Fibroblast of lung (primary cell): ENCODE measurements around the gene HABP2. TPM values are rescaled to one million over a fixed set of nuclear protein-coding genes. Genes with fewer than 3 reads are reported as not detected.

Source experiments
- DNase-seq, 2 donors: peaks; one replicate each; pipeline versions ENCODE4 v3.0.0 to v3.0.0-alpha.2; 2010; ENCODE audit warnings: low read depth in 2 of 2
- H2AFZ ChIP-seq: 2 replicates; pipeline ENCODE4 v1.5.1; 2012; ENCODE audit warnings: low read length, control low read depth, inconsistent platforms
- H3K27ac ChIP-seq: 2 replicates; pipeline ENCODE4 v1.5.1; 2011; ENCODE audit warnings: low read length, control low read depth; ENCODE audit not compliant: insufficient read depth
- H3K27me3 ChIP-seq: 2 replicates; pipeline ENCODE4 v1.5.1; 2011; ENCODE audit warnings: mild to moderate bottlenecking, low read length; ENCODE audit not compliant: control insufficient read depth, insufficient read depth
- H3K36me3 ChIP-seq: 2 replicates; pipeline ENCODE4 v1.5.1; 2011; ENCODE audit warnings: low read length; ENCODE audit not compliant: control insufficient read depth, insufficient read depth
- H3K4me1 ChIP-seq: 2 replicates; pipeline ENCODE4 v1.5.1; 2011; ENCODE audit warnings: low read length; ENCODE audit not compliant: control insufficient read depth, insufficient read depth; ENCODE audit errors: extremely low read depth
- H3K4me2 ChIP-seq: 2 replicates; pipeline ENCODE4 v1.5.1; 2011; ENCODE audit warnings: low read length, control low read depth; ENCODE audit not compliant: insufficient read depth; ENCODE audit errors: extremely low read depth
- H3K4me3 ChIP-seq, 4 experiments: fragments of 200-600 bp in 1 of 4; sonication (generic) in 1 of 4; replicated peaks in 1 of 4; 2 replicates each; pipeline ENCODE4 v1.5.1; 2011 to 2016; ENCODE audit warnings: low read length in 4 of 4, low read depth in 3 of 4, mild to moderate bottlenecking in 3 of 4, control low read depth in 2 of 4, inconsistent platforms in 1 of 4, mixed read lengths in 1 of 4; ENCODE audit not compliant: insufficient read depth in 1 of 4; ENCODE audit errors: control extremely low read depth in 1 of 4
- H3K79me2 ChIP-seq: 2 replicates; pipeline ENCODE4 v1.5.1; 2012; ENCODE audit warnings: mild to moderate bottlenecking, low read length, inconsistent platforms; ENCODE audit not compliant: control insufficient read depth, insufficient read depth
- H3K9ac ChIP-seq: 2 replicates; pipeline ENCODE4 v1.5.1; 2011; ENCODE audit warnings: mild to moderate bottlenecking, low read length, control low read depth; ENCODE audit not compliant: insufficient read depth
- H3K9me3 ChIP-seq: 2 replicates; pipeline ENCODE4 v1.5.1; 2012; ENCODE audit warnings: low read depth, low read length; ENCODE audit not compliant: control insufficient read depth, insufficient read depth
- H4K20me1 ChIP-seq: 2 replicates; pipeline ENCODE4 v1.5.1; 2011; ENCODE audit warnings: low read length; ENCODE audit not compliant: control insufficient read depth, insufficient read depth; ENCODE audit errors: extremely low read depth
- CTCF ChIP-seq, 2 donors: IDR thresholded peaks in 1 of 2; conservative IDR thresholded peaks in 1 of 2; 1 replicate in 1 of 2; 2 replicates in 1 of 2; pipeline ENCODE4 v1.5.1; 2011 to 2012; ENCODE audit warnings: low read length in 2 of 2, control low read depth in 1 of 2, inconsistent platforms in 1 of 2, low read depth in 1 of 2, mild to moderate bottlenecking in 1 of 2
- EZH2 ChIP-seq: IDR thresholded peaks from 2 replicates; pipeline ENCODE4 v1.5.1; 2012; ENCODE audit warnings: low read length, control low read depth, mild to moderate bottlenecking; ENCODE audit errors: missing control alignments
- polyA plus RNA-seq, 2 donors: library from polyadenylated mRNA; depleted of rRNA in 1 of 2; stranded (reverse) in 1 of 2; unstranded in 1 of 2; fragments of >200 nt; gene quantifications; 2 replicates each; pipeline ENCODE4 v1.2.1, GENCODE V29; 2011 to 2012; ENCODE audit warnings: missing spikeins in 1 of 2
- total RNA-seq: library from RNA; depleted of rRNA; stranded (reverse); fragments of >200 nt; gene quantifications from 2 replicates; pipeline ENCODE4 v1.2.1, GENCODE V29; 2014

HABP2 gene
- total and polyA plus RNA-seq, 2 donors (not counting 1 experiment from before 2014, with no cell fraction given): not detected

DNA sequence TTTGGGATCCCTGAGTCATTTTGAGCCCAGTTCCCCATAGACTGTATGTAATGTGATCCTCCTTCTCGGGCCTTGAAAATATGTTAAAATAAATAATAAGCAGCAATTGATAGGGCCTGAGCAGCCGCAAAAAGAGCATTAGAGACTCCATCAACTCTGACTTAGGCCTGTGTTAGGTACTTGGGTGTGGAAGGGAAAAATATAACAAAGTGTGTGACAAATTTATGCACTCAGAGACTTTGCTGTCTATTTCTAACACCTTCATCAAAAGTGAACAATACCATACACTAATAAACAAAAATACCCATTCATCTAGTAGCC is 31.4 kb upstream of the HABP2 start:
- no peak overlapping the region for H3K4me3 ChIP-seq
- no peaks in the 10 kb centered on the region for H3K4me1 ChIP-seq
- H3K9me3 ChIP-seq: no peaks in the 10 kb centered on the region
- no peaks in the 10 kb centered on the region for H3K36me3 ChIP-seq
- no peaks in the 10 kb centered on the region for H3K79me2 ChIP-seq
- no peak for DNase-seq
- no peak for TF ChIP-seq EZH2
- no peak overlapping the region for H3K27ac ChIP-seq
- no peaks in the 10 kb centered on the region for H4K20me1 ChIP-seq
- H2AFZ ChIP-seq: no peak overlapping the region
- H3K4me2 ChIP-seq: no peak overlapping the region
- no peak overlapping the region for H3K9ac ChIP-seq
- no peaks in the 10 kb centered on the region for H3K27me3 ChIP-seq

- no peak overlapping the region for H3K4me3 ChIP-seq
Observed at GRCh38 chr10:113522460-113522859, 30.4 kb upstream of the HABP2 start.

GRCh38 chr10:113523071-113523470 is 29.8 kb upstream of the HABP2 start:
- H2AFZ ChIP-seq: no peak overlapping the region
- H3K27ac ChIP-seq: no peak overlapping the region
- H3K9ac ChIP-seq: no peak overlapping the region
- no peaks in the 10 kb centered on the region for H3K79me2 ChIP-seq
- H3K4me1 ChIP-seq: no peaks in the 10 kb centered on the region
- no peaks in the 10 kb centered on the region for H3K9me3 ChIP-seq
- no peak overlapping the region for H3K4me2 ChIP-seq
- no peak overlapping the region for H3K4me3 ChIP-seq
- H4K20me1 ChIP-seq: no peaks in the 10 kb centered on the region
- H3K27me3 ChIP-seq: no peaks in the 10 kb centered on the region
- TF ChIP-seq EZH2 (no peak), CTCF (conservative IDR thresholded peaks at IDR 0.05 in 1 of 2, IDR thresholded peaks at IDR 0.05 in 1 of 2; ENCODE audit: low read depth in 1 of 2, low read length in 2 of 2) (no peak)
- H3K36me3 ChIP-seq: no peaks in the 10 kb centered on the region
- DNase-seq: no peak

More at GRCh38 chr10:113522460-113522859, 30.4 kb upstream of the HABP2 start:
- no peak overlapping the region for H3K4me2 ChIP-seq
- no peak overlapping the region for H3K27ac ChIP-seq
- H3K9me3 ChIP-seq: no peaks in the 10 kb centered on the region
- DNase-seq: no peak
- no peaks in the 10 kb centered on the region for H3K4me1 ChIP-seq
- no peaks in the 10 kb centered on the region for H4K20me1 ChIP-seq
- TF ChIP-seq CTCF (conservative IDR thresholded peaks at IDR 0.05 in 1 of 2, IDR thresholded peaks at IDR 0.05 in 1 of 2; ENCODE audit: low read depth in 1 of 2, low read length in 2 of 2): no peak
- no peak for TF ChIP-seq EZH2
- no peak overlapping the region for H3K9ac ChIP-seq
- no peaks in the 10 kb centered on the region for H3K27me3 ChIP-seq
- no peak overlapping the region for H2AFZ ChIP-seq
- H3K36me3 ChIP-seq: no peaks in the 10 kb centered on the region
- H3K79me2 ChIP-seq: no peaks in the 10 kb centered on the region
